Lung (tissue), 12 donors: Measurements from ENCODE around the gene KCP. TPM values are rescaled to one million over a fixed set of nuclear protein-coding genes. Genes with fewer than 3 reads are reported as not detected.

ENCODE experiments used
- ATAC-seq: fragments of 200-7000 bp; cut with Tn5 transposase; one replicate; pipeline ENCODE4 v1.9.1; 2020; ENCODE audit warnings: moderate number of reproducible peaks; ENCODE audit not compliant: insufficient read depth, low FRiP score
- DNase-seq, 3 donors: peaks; one replicate each; pipeline ENCODE4 v3.0.0-alpha.2; 2013 to 2017
- H3K27ac ChIP-seq, 2 donors: one replicate each; pipeline ENCODE4 v1.5.1; 2013; ENCODE audit warnings: mild to moderate bottlenecking in 2 of 2, moderate library complexity in 2 of 2, control low read depth in 1 of 2, inconsistent platforms in 1 of 2, low read depth in 1 of 2, low read length in 1 of 2
- H3K27me3 ChIP-seq, 3 donors: one replicate each; pipeline ENCODE4 v1.5.1; 2013; ENCODE audit warnings: low read length in 2 of 3; ENCODE audit not compliant: control insufficient read depth in 3 of 3, insufficient read depth in 3 of 3
- H3K36me3 ChIP-seq, 4 donors: one replicate each; pipeline ENCODE4 v1.5.1; 2013; ENCODE audit warnings: low read length in 4 of 4, mild to moderate bottlenecking in 1 of 4, moderate library complexity in 1 of 4; ENCODE audit not compliant: control insufficient read depth in 4 of 4, insufficient read depth in 4 of 4
- H3K4me1 ChIP-seq, 5 donors: one replicate each; pipeline ENCODE4 v1.5.1; 2013; ENCODE audit warnings: low read length in 5 of 5, mild to moderate bottlenecking in 2 of 5, moderate library complexity in 1 of 5; ENCODE audit not compliant: control insufficient read depth in 5 of 5, insufficient read depth in 5 of 5
- H3K4me3 ChIP-seq: one replicate; pipeline ENCODE4 v1.5.1; 2013; ENCODE audit warnings: mild to moderate bottlenecking, control low read depth, moderate library complexity
- H3K9ac ChIP-seq, 2 donors: one replicate each; pipeline ENCODE4 v1.5.1; 2013; ENCODE audit warnings: low read length in 2 of 2, control low read depth in 1 of 2; ENCODE audit not compliant: insufficient read depth in 1 of 2
- H3K9me3 ChIP-seq, 4 donors: one replicate each; pipeline ENCODE4 v1.5.1; 2013; ENCODE audit warnings: low read length in 3 of 4, mild to moderate bottlenecking in 1 of 4, moderate library complexity in 1 of 4; ENCODE audit not compliant: control insufficient read depth in 4 of 4, insufficient read depth in 3 of 4
- WGBS, 2 donors: extraction: QIAGEN DNeasy Blood & Tissue Kit; methylation state at CpG; one replicate each; pipeline ENCODE4 v1.1.7; 2013; 5-methylcytosine and 5-hydroxymethylcytosine counted together
- polyA plus RNA-seq, 2 donors: library from polyadenylated mRNA; stranded (reverse); fragments of 200-250 nt; gene quantifications; one replicate each; pipeline ENCODE4 v1.2.1, GENCODE V29; 2013
- total RNA-seq, 2 donors: library from RNA; depleted of rRNA in 1 of 2; stranded (reverse); fragments of >200 nt in 1 of 2; gene quantifications; one replicate each; pipeline ENCODE4 v1.2.1, GENCODE V29; 2014 to 2021
- TF ChIP-seq, protein P1 (sequence below): IDR thresholded peaks from 2 replicates; pipeline ENCODE4 v1.5.1; 2012; ENCODE audit warnings: mild to moderate bottlenecking; ENCODE audit errors: control extremely low read depth, extremely low read depth
- donor health status: control.
- donor health status: control.
- donor health status: Bipolar disorder and iron deficiency.
- donor health status: healthy.
- donor health status: DM: yes; HTN: yes; CAD: no.

KCP gene
- total and polyA plus RNA-seq, 4 donors = 0.22 to 3.9 (median 0.56) TPM

DNA sequence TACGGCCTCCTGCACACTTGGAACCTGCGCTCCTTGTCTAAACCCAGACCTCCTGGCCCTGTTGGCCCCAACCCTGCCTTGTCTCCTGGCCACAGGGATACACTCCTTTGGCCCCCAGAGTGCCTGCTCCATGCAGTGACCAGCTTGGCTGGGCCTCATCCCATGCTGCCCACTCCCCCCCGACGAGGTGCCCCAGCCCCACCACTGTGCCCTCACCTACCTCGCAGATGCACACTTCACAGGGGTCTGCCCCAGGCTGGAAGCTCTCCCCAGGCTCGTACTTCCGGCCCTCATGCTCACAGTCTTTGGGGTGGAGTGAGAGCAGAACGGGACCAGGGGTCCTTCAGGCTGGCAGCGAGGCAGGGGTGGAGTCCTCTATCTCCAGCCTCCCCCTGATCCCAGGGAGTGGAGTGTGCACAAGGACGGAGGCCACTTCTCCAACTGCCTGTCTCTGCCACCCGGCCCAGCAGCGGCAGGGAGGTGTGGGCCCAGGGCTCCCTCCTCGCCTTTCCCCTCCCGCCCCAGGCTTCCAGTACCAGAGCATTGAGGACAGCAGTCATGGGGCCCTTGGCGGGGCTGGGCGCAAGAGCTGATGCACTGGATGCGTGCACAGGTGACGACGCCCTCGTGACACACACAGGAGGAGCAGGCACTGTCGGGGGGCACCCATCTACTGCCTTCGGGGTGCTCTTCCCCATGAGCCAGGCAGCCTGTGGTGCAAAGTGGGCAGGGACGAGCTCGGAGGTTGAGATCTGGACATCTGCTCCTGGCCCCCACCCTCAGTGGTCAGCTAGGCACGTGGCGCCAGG is 25.7 kb downstream of the KCP start:
- Histone ChIP-seq H3K27me3 (peaks cover 0 to 6% (median 0%) of the 10 kb centered on the region in 3 donors), H3K4me1 (no peaks in the 10 kb centered on the region), H3K9me3 (no peaks in the 10 kb centered on the region), H3K4me3 (no peak overlapping the region), H3K9ac (no peak overlapping the region), H3K36me3 (no peaks in the 10 kb centered on the region), H3K27ac (no peak overlapping the region)
- DNase-seq (peak in 1 of 3 donors; percentile 16), ATAC-seq (no peak)
- TF ChIP-seq, protein P1, sequence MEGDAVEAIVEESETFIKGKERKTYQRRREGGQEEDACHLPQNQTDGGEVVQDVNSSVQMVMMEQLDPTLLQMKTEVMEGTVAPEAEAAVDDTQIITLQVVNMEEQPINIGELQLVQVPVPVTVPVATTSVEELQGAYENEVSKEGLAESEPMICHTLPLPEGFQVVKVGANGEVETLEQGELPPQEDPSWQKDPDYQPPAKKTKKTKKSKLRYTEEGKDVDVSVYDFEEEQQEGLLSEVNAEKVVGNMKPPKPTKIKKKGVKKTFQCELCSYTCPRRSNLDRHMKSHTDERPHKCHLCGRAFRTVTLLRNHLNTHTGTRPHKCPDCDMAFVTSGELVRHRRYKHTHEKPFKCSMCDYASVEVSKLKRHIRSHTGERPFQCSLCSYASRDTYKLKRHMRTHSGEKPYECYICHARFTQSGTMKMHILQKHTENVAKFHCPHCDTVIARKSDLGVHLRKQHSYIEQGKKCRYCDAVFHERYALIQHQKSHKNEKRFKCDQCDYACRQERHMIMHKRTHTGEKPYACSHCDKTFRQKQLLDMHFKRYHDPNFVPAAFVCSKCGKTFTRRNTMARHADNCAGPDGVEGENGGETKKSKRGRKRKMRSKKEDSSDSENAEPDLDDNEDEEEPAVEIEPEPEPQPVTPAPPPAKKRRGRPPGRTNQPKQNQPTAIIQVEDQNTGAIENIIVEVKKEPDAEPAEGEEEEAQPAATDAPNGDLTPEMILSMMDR = no peak
- 83 to 86% methylated on average over 26 of the region's 26 CpGs for WGBS, 2 donors

GRCh38 chr7:128883622-128884448 is 26.7 kb downstream of the KCP start:
- Histone ChIP-seq H3K9ac (no peak overlapping the region), H3K27ac (no peak overlapping the region), H3K27me3 (peaks cover 0 to 6% (median 0%) of the 10 kb centered on the region in 3 donors), H3K4me1 (no peaks in the 10 kb centered on the region), H3K4me3 (no peak overlapping the region), H3K9me3 (no peaks in the 10 kb centered on the region), H3K36me3 (no peaks in the 10 kb centered on the region)
- 41 to 47% methylated on average over 19 of the region's 19 CpGs for WGBS, 2 donors
- TF ChIP-seq, protein P1 = peak; percentile 86
- ATAC-seq (no peak), DNase-seq (peak; percentile 77 to 85 (median 79))

- no peaks in the 10 kb centered on the region for H3K4me1 ChIP-seq
- H3K9ac ChIP-seq = no peak overlapping the region
- no peak overlapping the region for H3K27ac ChIP-seq
- no peaks in the 10 kb centered on the region for H3K9me3 ChIP-seq
- TF ChIP-seq, protein P1 = no peak
- peaks cover 0 to 2% (median 0%) of the 10 kb centered on the region in 3 donors for H3K27me3 ChIP-seq
- 90 to 95% methylated on average over 8 of the region's 8 CpGs for WGBS, 2 donors
- no peaks in the 10 kb centered on the region for H3K36me3 ChIP-seq
- DNase-seq (no peak), ATAC-seq (no peak)
- H3K4me3 ChIP-seq = no peak overlapping the region
Observed at GRCh38 chr7:128882134-128882533, 28.4 kb downstream of the KCP start.
